Measurements from ENCODE around the gene DDX56. TPM values are rescaled to one million over a fixed set of nuclear protein-coding genes. Genes with fewer than 3 reads are reported as not detected.

DDX56 gene
- total RNA-seq, 1 experiment from 2014 or later, result 147 TPM

GRCh38 chr7:44547536-44548231 lies 26.0 kb downstream of the DDX56 start:
- peaks cover 11% of the 10 kb centered on the region; the same call in 1 of the 2 replicates for H3K27me3 ChIP-seq (ENCODE audit: control insufficient read depth, insufficient read depth, low read length)
- ATAC-seq, result 0 out of 2 replicates have a peak, but pooled peaks have one; percentile 49
- no TSS peak for BruUV-seq (replicated peaks)

GRCh38 chr7:44541876-44542610 lies 31.7 kb downstream of the DDX56 start:
- CTCF ChIA-PET, result interaction anchor here (0.6 kb wide), 1 partner anchor 137 kb away, joined by 3 read pairs; no protein-coding TSS in a partner anchor
- no peak for DNase-seq (ENCODE audit: low read depth, low spot score)

More at GRCh38 chr7:44547536-44548231, 26.0 kb downstream of the DDX56 start:
- H3K9me3 ChIP-seq (ENCODE audit: control insufficient read depth, insufficient read depth, low read depth, low read length), result no peaks in the 10 kb centered on the region
- H3K36me3 ChIP-seq (ENCODE audit: control insufficient read depth, insufficient read depth, low read length), result no peaks in the 10 kb centered on the region
- H3K27ac ChIP-seq (ENCODE audit: low read length), result no peak overlapping the region
- H3K4me1 ChIP-seq (ENCODE audit: control insufficient read depth, insufficient read depth, low read length), result no peaks in the 10 kb centered on the region
- H3K4me3 ChIP-seq (ENCODE audit: low read depth in 2 of 2, low read length in 2 of 2), result no peak overlapping the region
- intact Hi-C loops (cut with micrococcal nuclease; ENCODE audit: unreplicated experiment), result no loop called here
- TF ChIP-seq, protein P1, sequence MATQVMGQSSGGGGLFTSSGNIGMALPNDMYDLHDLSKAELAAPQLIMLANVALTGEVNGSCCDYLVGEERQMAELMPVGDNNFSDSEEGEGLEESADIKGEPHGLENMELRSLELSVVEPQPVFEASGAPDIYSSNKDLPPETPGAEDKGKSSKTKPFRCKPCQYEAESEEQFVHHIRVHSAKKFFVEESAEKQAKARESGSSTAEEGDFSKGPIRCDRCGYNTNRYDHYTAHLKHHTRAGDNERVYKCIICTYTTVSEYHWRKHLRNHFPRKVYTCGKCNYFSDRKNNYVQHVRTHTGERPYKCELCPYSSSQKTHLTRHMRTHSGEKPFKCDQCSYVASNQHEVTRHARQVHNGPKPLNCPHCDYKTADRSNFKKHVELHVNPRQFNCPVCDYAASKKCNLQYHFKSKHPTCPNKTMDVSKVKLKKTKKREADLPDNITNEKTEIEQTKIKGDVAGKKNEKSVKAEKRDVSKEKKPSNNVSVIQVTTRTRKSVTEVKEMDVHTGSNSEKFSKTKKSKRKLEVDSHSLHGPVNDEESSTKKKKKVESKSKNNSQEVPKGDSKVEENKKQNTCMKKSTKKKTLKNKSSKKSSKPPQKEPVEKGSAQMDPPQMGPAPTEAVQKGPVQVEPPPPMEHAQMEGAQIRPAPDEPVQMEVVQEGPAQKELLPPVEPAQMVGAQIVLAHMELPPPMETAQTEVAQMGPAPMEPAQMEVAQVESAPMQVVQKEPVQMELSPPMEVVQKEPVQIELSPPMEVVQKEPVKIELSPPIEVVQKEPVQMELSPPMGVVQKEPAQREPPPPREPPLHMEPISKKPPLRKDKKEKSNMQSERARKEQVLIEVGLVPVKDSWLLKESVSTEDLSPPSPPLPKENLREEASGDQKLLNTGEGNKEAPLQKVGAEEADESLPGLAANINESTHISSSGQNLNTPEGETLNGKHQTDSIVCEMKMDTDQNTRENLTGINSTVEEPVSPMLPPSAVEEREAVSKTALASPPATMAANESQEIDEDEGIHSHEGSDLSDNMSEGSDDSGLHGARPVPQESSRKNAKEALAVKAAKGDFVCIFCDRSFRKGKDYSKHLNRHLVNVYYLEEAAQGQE (IDR thresholded peaks at IDR 0.05; ENCODE audit: insufficient read depth in 1 of 2, low read depth in 2 of 2, low read length in 1 of 2), result no peak
- in situ Hi-C loops (cut with HindIII; ENCODE audit: low pct_unique_long_range_greater_than_20kb, low sequenced_read_pairs), result no loop called here
- CTCF ChIA-PET, result interaction anchor here (0.7 kb wide), 1 partner anchor 298 kb away, joined by 3 read pairs; no protein-coding TSS in a partner anchor
- POLR2A ChIA-PET, result interaction anchor here (0.6 kb wide), 1 partner anchor 154 kb away, joined by 3 read pairs; no protein-coding TSS in a partner anchor
- DNase-seq (ENCODE audit: low read depth, low spot score), result no peak

More at GRCh38 chr7:44541876-44542610, 31.7 kb downstream of the DDX56 start:
- Histone ChIP-seq H3K27ac (ENCODE audit: low read length) (no peak overlapping the region), H3K4me1 (ENCODE audit: control insufficient read depth, insufficient read depth, low read length) (no peaks in the 10 kb centered on the region), H3K9me3 (ENCODE audit: control insufficient read depth, insufficient read depth, low read depth, low read length) (no peaks in the 10 kb centered on the region), H3K36me3 (ENCODE audit: control insufficient read depth, insufficient read depth, low read length) (no peaks in the 10 kb centered on the region), H3K27me3 (ENCODE audit: control insufficient read depth, insufficient read depth, low read length) (no peaks in the 10 kb centered on the region), H3K4me3 (ENCODE audit: low read depth in 2 of 2, low read length in 2 of 2) (no peak overlapping the region)
- POLR2A ChIA-PET, result no interaction called here
- in situ Hi-C loops (cut with HindIII; ENCODE audit: low pct_unique_long_range_greater_than_20kb, low sequenced_read_pairs) (no loop called here), intact Hi-C loops (cut with micrococcal nuclease; ENCODE audit: unreplicated experiment) (no loop called here)
- TF ChIP-seq, protein P1 (IDR thresholded peaks at IDR 0.05; ENCODE audit: insufficient read depth in 1 of 2, low read depth in 2 of 2, low read length in 1 of 2), result no peak
- TF ChIP-seq SIN3A (IDR thresholded peaks at IDR 0.05; ENCODE audit: borderline replicate concordance, insufficient read depth, low read depth, low read length), result no peak
- TF ChIP-seq TCF7L2 (IDR thresholded peaks at IDR 0.05; ENCODE audit: low read depth, low read length), result no peak
- BruUV-seq (replicated peaks), result no TSS peak
- ATAC-seq, result no peak
